ENCODE measurements around the gene SLC38A2.
"Not testable (repeated sequence)": the region's sequence is repeated elsewhere in the genome, so short reads cannot be mapped to it uniquely, and the experiment has no call there.

SLC38A2 gene

GRCh38 chr12:46349253-46349652 is 23.3 kb downstream of the SLC38A2 start:
- no peak overlapping the region for H3K27ac Mint-ChIP-seq
- no peak overlapping the region for H3K4me3 Mint-ChIP-seq
- H3K9me3 Mint-ChIP-seq = no peaks in the 10 kb centered on the region
- no peaks in the 10 kb centered on the region for H3K36me3 Mint-ChIP-seq
- peaks cover 17% of the 10 kb centered on the region for H3K4me1 Mint-ChIP-seq
- no peaks in the 10 kb centered on the region for H3K27me3 Mint-ChIP-seq

GRCh38 chr12:46343118-46343852 is 29.3 kb downstream of the SLC38A2 start:
- Mint-ChIP-seq H3K27ac (peak overlapping the region; percentile 8), H3K4me3 (no peak overlapping the region), H3K4me1 (no peaks in the 10 kb centered on the region), H3K27me3 (peaks cover 1% of the 10 kb centered on the region), H3K9me3 (no peaks in the 10 kb centered on the region), H3K36me3 (no peaks in the 10 kb centered on the region)

GRCh38 chr12:46342562-46343033 is 30.0 kb downstream of the SLC38A2 start:
- Mint-ChIP-seq H3K4me1 (no peaks in the 10 kb centered on the region), H3K36me3 (no peaks in the 10 kb centered on the region), H3K27me3 (peaks cover 1% of the 10 kb centered on the region), H3K27ac (peak overlapping the region; percentile 38), H3K9me3 (no peaks in the 10 kb centered on the region), H3K4me3 (no peak overlapping the region)

- no peaks in the 10 kb centered on the region for H3K36me3 Mint-ChIP-seq
- H3K27me3 Mint-ChIP-seq = peaks cover 1% of the 10 kb centered on the region
- H3K9me3 Mint-ChIP-seq = no peaks in the 10 kb centered on the region
Measured at GRCh38 chr12:46339051-46339450, 33.5 kb downstream of the SLC38A2 start.

GRCh38 chr12:46332260-46332659 is 40.3 kb downstream of the SLC38A2 start:
- Mint-ChIP-seq H3K4me3 (no peak overlapping the region), H3K36me3 (no peaks in the 10 kb centered on the region), H3K27me3 (no peaks in the 10 kb centered on the region), H3K4me1 (no peaks in the 10 kb centered on the region), H3K27ac (no peak overlapping the region), H3K9me3 (peaks cover 11% of the 10 kb centered on the region)

More at GRCh38 chr12:46339051-46339450, 33.5 kb downstream of the SLC38A2 start:
- Mint-ChIP-seq H3K27ac (no peak overlapping the region), H3K4me1 (no peaks in the 10 kb centered on the region), H3K4me3 (no peak overlapping the region)

GRCh38 chr12:46325075-46325474 is 47.5 kb downstream of the SLC38A2 start:
- not testable (repeated sequence) for H3K4me3 Mint-ChIP-seq, H3K36me3 Mint-ChIP-seq, H3K27ac Mint-ChIP-seq, H3K4me1 Mint-ChIP-seq, H3K27me3 Mint-ChIP-seq
- H3K9me3 Mint-ChIP-seq = peaks cover 11% of the 10 kb centered on the region

- Mint-ChIP-seq H3K4me3 (no peak overlapping the region), H3K4me1 (no peaks in the 10 kb centered on the region), H3K27ac (no peak overlapping the region), H3K9me3 (peaks cover 6% of the 10 kb centered on the region), H3K36me3 (peaks cover 3% of the 10 kb centered on the region), H3K27me3 (no peaks in the 10 kb centered on the region)
Measured at GRCh38 chr12:46320731-46321130, 51.8 kb downstream of the SLC38A2 start.

GRCh38 chr12:46318037-46318436 is 54.5 kb downstream of the SLC38A2 start:
- H3K36me3 Mint-ChIP-seq = peaks cover 6% of the 10 kb centered on the region
- H3K4me1 Mint-ChIP-seq = no peaks in the 10 kb centered on the region
- no peaks in the 10 kb centered on the region for H3K27me3 Mint-ChIP-seq
- no peak overlapping the region for H3K27ac Mint-ChIP-seq
- no peak overlapping the region for H3K4me3 Mint-ChIP-seq
- H3K9me3 Mint-ChIP-seq = peaks cover 7% of the 10 kb centered on the region
